GM21576 (cell line): Measurements from ENCODE around the gene BSND.

Experiments
- ATAC-seq: cut with Tn5 transposase; IDR thresholded peaks from one replicate; pipeline ENCODE4 v1.9.1; 2021; ENCODE audit warnings: mild to moderate bottlenecking, moderate library complexity; ENCODE audit not compliant: unreplicated experiment

BSND gene

DNA sequence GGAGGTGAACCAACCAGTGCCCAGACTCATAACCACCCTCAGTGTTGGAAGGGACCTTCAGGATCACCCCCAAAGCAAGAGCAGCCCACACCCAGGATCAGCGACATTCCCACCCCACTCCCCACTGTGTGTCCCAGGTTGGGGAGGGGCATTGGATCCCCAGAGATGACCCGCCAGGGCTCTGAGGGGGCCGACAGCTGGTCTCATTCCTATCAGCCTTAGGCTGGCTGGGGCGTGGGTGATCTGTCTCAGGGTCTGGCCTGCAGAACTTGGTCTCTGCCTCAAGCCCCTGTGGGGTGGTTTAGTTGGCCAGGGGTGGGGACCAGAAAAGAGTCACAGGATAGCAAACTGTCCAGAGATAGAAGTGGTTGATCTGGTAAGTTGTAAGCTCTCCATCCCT is 7.8 kb upstream of the BSND start:
- no peak for ATAC-seq

DNA sequence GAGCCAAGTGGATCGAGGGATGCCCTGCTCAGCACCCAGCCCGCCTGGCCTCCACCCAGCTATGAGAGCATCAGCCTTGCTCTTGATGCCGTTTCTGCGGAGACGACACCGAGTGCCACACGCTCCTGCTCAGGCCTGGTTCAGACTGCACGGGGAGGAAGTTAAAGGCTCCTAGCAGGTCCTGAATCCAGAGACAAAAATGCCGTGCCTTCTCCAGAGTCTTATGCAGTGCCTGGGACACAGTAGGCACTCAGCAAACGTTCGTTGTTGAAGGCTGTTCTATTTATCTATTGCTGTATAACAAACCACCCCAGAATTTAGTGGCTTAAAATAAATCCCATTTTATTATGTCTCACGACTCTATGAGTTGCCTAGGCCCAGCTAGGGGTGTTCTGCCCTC is 6.8 kb upstream of the BSND start:
- ATAC-seq: no peak

DNA sequence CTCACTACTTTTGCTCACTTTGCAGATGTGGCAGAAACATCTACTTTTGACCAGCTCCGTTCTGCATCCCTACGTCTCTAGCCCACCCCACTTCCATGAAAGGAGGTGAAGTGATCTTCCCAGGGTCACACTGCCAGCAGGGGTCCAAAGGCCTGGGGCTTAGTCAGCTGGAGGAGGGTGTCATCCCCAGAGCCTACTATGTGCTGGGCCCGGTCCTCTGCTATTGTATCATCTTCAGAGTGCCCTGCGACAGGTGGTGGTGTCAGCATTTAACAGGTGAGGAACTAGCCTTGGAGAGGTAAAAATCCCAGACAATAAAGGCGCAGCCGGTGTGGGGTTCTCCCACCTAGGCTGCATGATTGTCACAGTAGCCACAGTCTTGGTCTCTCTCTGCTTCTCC is 5.6 kb upstream of the BSND start:
- ATAC-seq: no peak

DNA sequence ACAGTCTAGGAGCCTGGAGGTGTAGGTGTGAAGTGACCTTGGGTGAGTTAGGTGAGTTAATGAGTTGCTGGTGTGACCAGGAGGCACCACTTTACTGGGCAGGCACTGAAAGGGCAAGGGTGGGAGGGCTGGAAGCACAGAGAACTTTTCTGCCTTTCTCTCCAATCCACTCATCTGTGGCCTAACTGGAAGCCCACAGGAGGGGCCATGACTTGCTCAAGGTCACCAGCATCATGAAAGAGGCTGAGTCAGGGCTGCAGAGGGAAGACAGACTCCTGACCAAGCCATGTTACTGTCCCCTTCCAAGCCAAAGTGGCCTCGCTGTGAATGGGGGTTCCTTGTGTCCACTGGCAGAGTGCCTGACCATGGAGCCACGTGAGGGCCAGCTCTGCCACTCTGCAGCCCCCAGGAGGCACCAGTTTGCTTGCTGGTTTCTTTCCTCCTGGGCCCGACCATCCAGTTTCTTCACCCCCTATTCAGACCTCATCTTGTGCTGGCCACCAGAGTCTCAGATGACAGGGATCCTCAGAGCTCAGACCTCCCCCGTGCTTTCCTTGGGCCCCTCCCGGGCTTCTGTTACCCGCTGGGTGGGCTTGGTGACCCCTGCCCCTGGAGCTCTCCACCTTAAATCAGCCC is 4.3 kb upstream of the BSND start:
- ATAC-seq: no peak

DNA sequence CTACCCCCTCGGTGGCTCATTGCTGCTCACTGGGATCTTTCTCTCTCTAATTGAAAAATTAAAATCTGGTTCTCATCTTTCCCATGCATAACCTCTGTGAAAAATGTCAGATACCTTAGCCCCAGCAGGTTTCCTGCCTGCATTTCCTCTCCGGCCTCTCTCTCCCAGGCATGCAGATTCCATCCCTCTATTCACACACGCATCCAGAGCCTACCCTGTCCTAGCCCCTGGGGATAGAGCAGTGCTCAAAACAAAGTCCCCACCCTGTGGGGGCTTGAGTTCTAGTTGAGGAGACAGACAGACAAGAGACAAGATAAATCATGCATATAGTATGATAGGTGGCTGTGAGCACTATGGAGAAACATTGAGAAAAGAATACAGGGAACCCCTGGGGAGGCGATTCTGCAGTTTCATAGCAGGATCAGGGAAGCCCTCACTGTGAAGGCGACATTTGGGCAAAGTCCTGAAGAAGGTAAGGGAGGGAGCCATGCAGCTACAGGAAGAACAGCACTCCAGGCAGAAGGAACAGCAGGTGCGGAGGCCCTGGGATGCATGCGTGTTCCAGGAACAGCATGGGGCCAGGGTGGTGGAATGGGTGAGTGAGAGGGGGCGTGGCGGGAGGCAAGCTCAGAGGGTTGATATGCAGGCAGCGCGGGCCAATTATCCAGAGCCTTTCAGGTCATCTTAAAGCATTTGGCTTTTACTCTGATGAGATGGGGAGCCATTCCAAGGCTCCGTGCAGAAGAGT is 3.5 kb upstream of the BSND start:
- ATAC-seq: no peak

DNA sequence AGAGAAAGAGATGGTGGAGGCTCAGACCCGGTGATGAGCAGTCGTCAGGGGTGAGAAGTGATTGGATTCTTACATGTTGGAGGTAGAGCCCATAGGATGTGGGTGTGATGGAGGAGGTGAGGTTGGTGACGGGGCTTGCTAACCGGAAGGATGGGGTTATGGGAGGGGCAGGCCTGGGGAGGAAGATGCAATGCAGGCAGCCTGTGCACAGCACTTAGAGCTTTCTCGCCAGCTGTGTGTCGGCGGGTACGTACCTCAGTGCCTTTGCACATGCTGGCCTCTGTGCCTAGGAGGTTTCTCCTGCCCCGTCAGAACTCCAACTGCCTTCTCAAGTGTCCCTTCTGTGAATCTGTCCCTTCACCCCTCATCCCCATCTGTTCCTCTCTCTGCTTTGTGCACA is 2.9 kb upstream of the BSND start:
- ATAC-seq: no peak

DNA sequence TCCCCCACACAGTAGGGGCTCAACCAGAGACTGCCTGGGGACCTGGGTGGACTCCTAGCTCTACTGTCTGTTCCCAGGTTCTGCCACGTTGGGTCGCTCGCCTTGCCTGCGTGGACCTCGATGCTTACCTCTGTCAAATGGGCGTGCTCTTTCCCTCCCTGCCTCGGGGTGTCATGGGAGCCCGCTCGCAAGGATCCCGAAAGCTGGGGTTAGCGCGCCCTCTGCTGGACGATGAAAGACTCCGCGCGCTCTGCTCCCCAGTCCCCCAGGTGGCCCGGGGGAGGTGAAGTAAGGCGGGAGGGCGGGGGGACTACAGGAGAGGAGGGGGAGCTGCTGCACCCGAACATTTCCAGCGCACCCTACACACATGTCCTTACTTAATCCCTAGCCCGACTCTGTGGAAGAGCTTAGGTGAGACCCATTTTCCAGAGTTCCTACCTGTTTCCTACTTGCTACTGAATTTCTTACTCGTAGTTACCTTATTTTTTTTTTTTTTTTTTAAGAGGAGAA is 2.3 kb upstream of the BSND start:
- ATAC-seq: peak; percentile 84

DNA sequence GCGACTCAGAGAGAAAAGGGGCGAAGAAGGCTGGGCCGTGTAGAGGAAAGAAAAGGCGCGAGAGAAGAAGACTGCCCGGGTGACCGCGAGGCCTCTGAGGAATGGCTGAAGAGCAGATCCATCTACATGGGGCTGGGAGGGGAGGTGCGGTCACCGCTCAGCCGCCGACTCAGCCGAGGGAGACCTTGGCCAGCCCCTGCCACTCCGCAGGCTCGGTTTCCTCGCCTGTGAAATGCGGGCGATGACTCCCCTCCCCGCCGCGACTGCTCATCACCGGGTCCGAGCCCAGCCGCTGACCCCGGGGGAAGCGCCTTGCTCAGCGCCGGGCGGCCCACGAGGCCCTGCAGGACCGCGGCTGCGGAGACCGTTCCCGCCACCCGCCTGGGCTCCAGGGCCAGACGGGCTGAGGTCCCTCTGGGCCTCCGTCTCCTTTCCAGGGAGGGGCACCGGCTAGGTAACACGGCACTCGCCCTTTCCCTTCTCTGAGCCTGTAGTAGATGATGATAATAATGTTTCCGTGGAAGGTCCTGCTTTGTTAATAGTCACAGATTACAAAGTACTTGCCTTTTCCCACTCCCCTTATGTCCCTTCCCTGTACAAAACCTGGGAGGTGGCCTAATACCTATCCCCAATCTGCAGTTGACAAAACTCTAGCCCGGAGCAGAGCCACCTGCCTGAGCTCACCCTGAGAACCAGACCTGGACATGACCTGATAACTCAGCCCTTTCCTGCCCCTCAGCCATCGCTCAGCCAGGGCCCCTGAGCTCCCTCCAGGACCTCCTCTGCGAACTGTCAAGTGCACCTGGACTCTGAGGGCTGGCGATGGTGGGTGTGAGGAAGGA is 1.6 kb upstream of the BSND start:
- ATAC-seq: no peak

DNA sequence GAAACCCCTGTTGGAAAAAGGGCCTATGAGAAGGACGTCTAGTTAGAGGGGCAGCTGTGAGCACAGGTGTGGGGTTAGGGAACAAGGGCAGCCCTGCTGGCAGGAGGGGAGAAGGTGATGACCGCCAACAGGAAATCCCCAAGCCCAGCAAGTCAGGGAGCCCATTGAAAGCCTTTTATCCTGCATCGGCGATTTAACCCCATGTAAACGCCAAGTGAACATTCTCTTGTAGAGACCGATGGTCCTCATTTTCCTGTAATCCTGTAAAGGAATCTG is 1.1 kb upstream of the BSND start:
- no peak for ATAC-seq

DNA sequence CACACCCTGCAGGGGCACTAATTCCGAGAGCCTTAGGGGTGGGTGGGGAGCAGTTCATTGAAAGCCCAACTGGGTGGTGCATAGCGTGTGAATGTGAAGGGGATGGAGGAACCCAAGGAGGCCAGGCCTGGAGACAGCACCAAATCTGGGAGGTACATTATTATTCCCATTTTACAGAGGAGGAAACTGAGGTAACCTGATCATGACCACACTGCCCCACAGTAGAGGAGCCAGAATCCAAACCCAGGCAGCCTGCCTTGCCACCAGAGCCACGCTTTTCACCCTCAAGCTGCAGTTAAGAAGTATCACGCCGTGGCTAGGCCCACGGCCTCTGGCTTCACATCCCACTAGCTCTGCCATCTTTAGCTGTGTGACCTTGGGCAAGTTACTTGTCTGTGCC is 633 bp upstream of the BSND start:
- no peak for ATAC-seq

DNA sequence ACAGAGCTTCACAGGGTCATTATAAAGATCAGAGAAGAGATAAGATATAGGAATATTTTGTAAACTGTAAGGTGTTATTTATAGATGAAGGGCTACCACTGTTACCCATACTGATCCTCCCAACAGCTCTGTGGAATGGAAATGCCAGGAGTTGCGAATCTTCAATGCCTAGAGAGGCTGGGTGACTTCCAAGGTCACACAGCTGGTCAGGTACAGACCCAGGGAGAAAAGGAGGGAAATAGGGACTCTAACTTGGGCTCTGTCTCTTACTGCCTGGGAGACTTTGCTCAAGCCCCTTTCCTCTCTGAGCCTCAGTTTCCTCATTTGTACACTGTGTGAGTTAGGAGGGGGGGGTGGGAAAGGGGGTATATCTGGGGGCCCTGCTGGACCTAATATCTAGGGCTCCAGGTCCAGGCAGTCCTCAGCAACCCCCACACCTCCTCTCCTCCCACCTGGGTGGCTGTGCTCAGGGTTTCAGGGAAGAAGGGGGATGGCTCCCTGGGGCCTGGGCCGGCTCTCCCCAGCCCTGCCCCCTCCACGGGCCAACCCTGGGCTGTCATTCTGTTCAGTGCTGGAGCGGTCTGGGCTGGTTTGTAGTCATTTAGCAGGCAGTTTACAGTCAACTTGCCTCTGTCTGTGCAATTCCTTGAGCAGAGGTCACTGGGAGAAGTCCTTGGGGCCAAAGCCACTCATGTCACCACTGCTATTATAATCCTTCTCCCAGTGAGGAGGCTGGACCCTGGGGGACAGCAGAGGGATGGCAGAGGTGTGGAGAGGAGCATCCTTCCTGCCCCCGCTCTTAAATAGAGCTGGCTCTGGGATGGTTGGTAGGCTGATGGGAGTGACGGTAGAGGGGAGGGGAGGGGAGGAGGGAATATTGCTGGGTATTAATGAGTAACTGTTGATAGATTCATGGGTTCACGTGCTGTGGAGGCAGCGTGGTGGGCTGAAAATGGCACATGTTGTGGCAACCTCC is 1.7 kb downstream of the BSND start:
- no peak for ATAC-seq

DNA sequence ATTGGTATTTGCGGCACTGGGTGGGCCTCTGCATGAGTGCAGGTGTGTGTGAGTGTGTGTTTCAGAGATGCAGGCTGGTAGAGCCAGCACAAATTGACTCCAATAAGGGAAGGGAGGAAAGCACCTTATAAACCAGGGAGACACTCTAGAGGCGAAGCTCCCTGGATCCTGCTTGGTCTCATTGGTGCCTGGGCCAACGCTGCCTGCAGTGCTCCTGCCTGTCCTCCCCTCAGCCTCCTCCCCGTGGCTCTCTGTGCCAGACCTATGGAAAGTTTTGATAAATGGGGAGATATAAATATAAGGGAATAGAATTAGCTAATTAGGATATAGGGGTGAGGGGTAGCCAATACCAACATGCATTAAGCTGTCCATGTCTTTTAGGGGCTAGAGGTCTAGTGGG is 2.6 kb downstream of the BSND start:
- no peak for ATAC-seq

DNA sequence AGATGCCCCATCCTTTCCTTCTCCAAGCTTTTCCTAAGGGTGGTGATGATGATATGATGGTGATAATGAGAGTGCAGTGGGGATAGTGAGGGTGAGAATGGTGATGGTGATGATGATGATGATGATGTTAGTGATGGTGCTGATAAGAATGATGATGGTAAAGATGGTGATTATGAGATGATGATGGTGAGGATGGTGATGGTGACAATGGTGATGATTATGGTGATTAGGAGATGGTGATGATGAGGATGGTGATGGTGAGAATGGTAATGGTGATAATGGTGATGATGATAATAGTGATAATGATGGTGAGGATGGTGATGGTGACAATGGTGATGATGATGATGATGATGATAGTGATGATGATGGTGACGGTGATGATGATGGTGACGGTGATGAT is 4.0 kb downstream of the BSND start:
- ATAC-seq: no peak

DNA sequence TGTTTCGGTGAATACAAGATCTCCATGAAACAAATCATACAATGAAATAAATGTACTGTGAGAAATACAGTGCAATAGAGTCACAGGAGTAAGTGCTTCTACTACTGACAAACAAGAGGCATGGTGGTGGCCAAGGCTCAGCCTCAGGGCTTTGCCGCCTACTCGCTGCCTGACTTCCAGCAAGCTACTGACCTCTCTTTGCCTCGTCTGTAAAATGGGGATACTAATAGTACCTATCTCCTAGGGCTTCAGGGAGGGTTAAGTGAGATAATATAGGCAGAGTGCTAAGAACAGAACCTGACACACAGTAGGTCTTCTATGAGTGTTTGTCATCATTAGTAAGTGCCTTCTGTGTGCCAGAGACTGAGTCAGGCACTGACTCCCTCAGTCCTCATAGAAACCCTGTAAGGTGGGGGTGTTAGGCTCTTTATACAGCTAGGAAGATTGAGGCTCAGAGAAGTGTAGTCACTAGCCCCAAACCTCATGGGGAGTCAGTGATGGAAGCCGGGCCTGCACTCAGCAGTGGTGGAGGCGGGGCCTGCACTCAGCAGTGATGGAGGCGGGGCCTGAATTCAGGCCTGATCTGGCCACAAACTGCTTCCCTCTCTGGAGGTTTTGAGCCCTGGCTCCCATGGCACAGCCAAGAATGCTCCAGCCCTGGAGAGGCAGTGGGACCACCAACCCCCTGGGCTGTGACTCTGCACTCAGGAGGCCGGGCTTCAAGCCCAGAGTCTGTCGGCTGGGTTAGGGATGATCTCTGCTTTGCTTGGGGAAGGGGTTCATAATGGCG is 6.8 kb downstream of the BSND start:
- no peak for ATAC-seq

DNA sequence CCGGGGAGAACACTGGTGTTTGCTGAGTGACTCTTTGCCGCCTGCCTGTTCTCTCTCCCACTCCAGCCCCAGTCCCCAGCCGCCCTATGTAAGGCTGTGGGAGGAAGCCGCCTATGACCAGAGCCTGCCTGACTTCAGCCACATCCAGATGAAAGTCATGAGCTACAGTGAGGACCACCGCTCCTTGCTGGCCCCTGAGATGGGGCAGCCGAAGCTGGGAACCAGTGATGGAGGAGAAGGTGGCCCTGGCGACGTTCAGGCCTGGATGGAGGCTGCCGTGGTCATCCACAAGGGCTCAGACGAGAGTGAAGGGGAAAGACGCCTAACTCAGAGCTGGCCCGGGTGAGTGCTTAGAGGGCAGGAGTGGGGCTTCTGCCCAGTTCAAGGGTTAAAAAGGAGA is 8.2 kb downstream of the BSND start:
- ATAC-seq: no peak

DNA sequence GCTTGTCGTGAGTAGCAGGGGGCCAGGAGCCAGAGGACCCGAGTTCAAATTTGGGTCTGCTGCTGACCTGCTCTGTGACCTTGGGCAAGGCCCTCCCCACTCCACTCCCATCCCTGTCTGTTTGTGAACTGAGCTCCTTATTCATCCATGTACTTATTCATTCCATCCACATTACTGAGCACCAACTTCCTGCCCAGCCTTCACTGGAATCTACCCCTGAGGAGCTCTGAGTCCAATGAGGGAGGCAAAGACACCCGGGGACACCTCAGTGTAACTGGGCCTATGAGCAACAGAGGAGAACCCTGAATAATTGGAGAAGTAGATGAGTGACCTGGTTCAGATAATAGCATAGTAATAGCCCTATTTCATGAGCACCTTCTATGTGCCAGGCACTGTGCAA is 8.9 kb downstream of the BSND start:
- ATAC-seq: no peak

DNA sequence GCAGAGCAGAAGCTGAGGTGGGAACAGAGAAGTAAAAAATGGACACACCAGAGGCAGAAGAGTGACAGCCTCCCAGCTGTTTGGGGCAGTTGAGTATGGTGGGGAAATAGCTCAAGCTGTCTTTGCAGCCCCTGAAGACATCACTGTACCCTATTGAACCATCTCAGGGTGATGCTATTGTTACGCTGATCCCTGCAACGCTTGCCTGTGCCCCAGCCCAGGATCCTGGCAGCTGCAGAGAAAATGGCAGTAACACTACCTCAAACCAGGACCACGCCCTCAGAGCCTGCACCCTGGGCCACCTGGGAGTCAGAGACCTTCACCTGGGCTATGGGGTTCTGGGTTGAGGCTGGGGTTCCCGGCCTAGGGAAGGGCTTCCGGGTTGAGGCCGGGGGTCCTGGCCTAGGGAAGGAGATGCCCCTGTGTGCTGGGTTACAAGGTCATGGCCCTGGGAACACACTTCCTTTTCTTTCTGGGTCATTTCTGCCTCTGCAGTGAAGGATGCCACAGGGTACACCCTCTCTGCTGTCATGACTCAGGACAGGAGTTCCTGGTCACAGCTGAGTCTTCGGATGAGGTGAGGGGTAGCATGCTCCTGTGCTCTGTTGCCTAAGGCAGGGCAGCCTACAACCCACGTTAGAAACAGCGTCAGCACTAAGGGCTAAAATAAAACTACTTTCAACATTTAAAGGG is 11.6 kb downstream of the BSND start:
- no peak for ATAC-seq

DNA sequence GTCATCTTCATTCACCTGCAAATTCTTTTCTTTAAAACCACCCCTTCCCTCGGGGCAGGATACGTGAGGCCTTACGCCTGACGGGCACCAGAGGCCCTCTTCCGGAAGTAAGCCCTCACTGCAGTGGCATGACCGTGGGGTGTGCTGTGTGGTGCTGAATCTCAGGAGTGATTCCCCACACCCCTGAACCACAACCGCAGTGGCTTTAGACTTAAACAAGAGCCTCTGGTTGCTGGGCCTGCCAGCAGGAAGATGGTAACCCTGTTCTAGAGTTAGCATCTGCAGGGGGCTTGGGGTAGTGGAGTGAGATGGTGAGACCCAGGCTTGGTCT is 12.1 kb downstream of the BSND start:
- no peak for ATAC-seq

DNA sequence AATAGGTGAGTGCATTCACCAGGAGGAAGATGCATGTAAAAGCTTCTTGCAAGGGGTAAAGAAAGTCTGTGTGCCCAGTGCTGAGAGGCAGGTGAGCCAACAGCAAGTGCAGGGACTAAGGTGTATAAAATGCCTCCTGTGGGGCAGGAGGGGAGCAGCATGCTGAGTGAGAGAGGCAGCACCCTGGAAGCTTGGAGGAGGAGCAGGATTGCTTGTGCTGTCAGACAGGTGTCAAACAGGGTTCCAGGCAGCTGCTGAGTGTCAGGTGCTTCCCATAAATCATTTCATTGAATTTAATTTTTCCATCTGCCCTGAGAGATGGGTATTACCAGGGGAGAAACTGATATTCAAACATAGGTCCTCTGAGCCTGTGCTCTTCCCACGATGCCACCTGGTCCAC is 13.9 kb downstream of the BSND start:
- ATAC-seq: no peak

DNA sequence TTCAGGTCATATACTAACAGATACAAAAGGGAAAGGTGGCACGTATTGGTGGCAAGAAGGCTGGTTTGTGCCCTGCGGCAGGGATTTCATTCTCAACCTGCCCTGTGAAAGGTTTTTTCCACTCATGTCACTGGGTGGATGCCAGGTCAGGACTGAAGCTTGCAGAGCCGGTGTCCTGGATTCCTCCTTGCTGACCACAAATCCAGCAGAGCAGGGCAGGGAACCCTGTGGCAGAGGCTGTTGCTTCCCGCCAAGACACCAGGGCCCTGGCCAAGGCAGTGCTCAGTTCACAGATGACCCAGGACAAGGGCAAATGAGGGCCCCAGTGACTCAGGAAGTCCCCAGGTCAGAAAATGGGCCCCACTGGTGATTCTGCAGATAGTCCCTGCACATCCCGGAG is 16.4 kb downstream of the BSND start:
- ATAC-seq: no peak
